NCI-H2029 (cell line): Measurements from ENCODE around the gene TLR9.
A peak's percentile ranks its signal among the peaks of the same experiment; 100 is the strongest.

Experiments
- DNase-seq: peaks from one replicate; lab custom pipeline; 2025; lab: John Stamatoyannopoulos, UW

The TLR9 gene

GRCh38 chr3:52246728-52247408 lies 21.4 kb upstream of the TLR9 start:
- DNase-seq, result no peak

GRCh38 chr3:52246264-52246620 lies 20.8 kb upstream of the TLR9 start:
- DNase-seq, result no peak

- DNase-seq, result no peak
Measured at GRCh38 chr3:52245322-52246263, 20.1 kb upstream of the TLR9 start, which contains the start of gene PPM1M. Gene PPM1M (plus strand): TSS chr3:52245759. CDS start chr3:52245825, 66 bp downstream.

- no peak for DNase-seq
Measured at GRCh38 chr3:52243791-52244628, 18.6 kb upstream of the TLR9 start.

GRCh38 chr3:52242039-52242438 lies 16.6 kb upstream of the TLR9 start:
- DNase-seq, result no peak

- no peak for DNase-seq
Measured at GRCh38 chr3:52240886-52241370, 15.5 kb upstream of the TLR9 start.

GRCh38 chr3:52240059-52240885 lies 14.8 kb upstream of the TLR9 start:
- peak; percentile 5 for DNase-seq

GRCh38 chr3:52238761-52239701 lies 13.6 kb upstream of the TLR9 start, which contains the start of gene TWF2:
Gene TWF2 (minus strand): TSS chr3:52239158. CDS start chr3:52239016, 142 bp downstream.
- no peak for DNase-seq

GRCh38 chr3:52238193-52238760 lies 12.8 kb upstream of the TLR9 start:
- no peak for DNase-seq

GRCh38 chr3:52237657-52238172 lies 12.3 kb upstream of the TLR9 start:
- DNase-seq, result peak; percentile 24

GRCh38 chr3:52237006-52237656 lies 11.7 kb upstream of the TLR9 start:
- no peak for DNase-seq

GRCh38 chr3:52236424-52236886 lies 11.0 kb upstream of the TLR9 start:
- no peak for DNase-seq

GRCh38 chr3:52234516-52235447 lies 9.3 kb upstream of the TLR9 start:
- DNase-seq, result no peak

GRCh38 chr3:52233968-52234367 lies 8.5 kb upstream of the TLR9 start:
- no peak for DNase-seq

- DNase-seq, result no peak
Measured at GRCh38 chr3:52233108-52233591, 7.7 kb upstream of the TLR9 start.

GRCh38 chr3:52232279-52233107 lies 7.0 kb upstream of the TLR9 start:
- no peak for DNase-seq
